ENCODE measurements around the gene XRCC3. TPM values are rescaled to one million over a fixed set of nuclear protein-coding genes. Genes with fewer than 3 reads are reported as not detected.

The XRCC3 gene
- total RNA-seq, 2 donors from 2014 or later = 36.4 to 62.4 TPM

- Mint-ChIP-seq H3K4me3 (no peak overlapping the region), H3K27me3 (no peaks in the 10 kb centered on the region), H3K36me3 (ENCODE audit: low read depth) (peaks cover 79% of the 10 kb centered on the region), H3K9me3 (no peaks in the 10 kb centered on the region), H3K27ac (no peak overlapping the region), H3K4me1 (no peaks in the 10 kb centered on the region)
- ATAC-seq (replicated peaks) = no peak
Observed at GRCh38 chr14:103690332-103690731, 24.9 kb downstream of the XRCC3 start.

GRCh38 chr14:103688906-103689902 lies 26.0 kb downstream of the XRCC3 start:
- Mint-ChIP-seq H3K9me3 (no peaks in the 10 kb centered on the region), H3K27me3 (no peaks in the 10 kb centered on the region), H3K36me3 (ENCODE audit: low read depth) (peaks cover 86% of the 10 kb centered on the region), H3K4me3 (no peak overlapping the region), H3K4me1 (no peaks in the 10 kb centered on the region), H3K27ac (no peak overlapping the region)
- no peak for ATAC-seq (replicated peaks)

GRCh38 chr14:103688441-103688840 lies 26.8 kb downstream of the XRCC3 start:
- H3K9me3 Mint-ChIP-seq = no peaks in the 10 kb centered on the region
- peaks cover 86% of the 10 kb centered on the region for H3K36me3 Mint-ChIP-seq (ENCODE audit: low read depth)
- H3K4me3 Mint-ChIP-seq = no peak overlapping the region
- H3K27ac Mint-ChIP-seq = no peak overlapping the region
- no peak for ATAC-seq (replicated peaks)
- H3K27me3 Mint-ChIP-seq = no peaks in the 10 kb centered on the region
- no peaks in the 10 kb centered on the region for H3K4me1 Mint-ChIP-seq

GRCh38 chr14:103687712-103688111 lies 27.5 kb downstream of the XRCC3 start:
- Mint-ChIP-seq H3K4me3 (no peak overlapping the region), H3K36me3 (ENCODE audit: low read depth) (peaks cover 86% of the 10 kb centered on the region), H3K27ac (no peak overlapping the region), H3K9me3 (no peaks in the 10 kb centered on the region), H3K4me1 (no peaks in the 10 kb centered on the region), H3K27me3 (no peaks in the 10 kb centered on the region)
- no peak for ATAC-seq (replicated peaks)

- H3K27ac Mint-ChIP-seq = no peak overlapping the region
- H3K9me3 Mint-ChIP-seq = no peaks in the 10 kb centered on the region
- H3K4me1 Mint-ChIP-seq = no peaks in the 10 kb centered on the region
- no peak for ATAC-seq (replicated peaks)
- H3K27me3 Mint-ChIP-seq = no peaks in the 10 kb centered on the region
- peaks cover 87% of the 10 kb centered on the region for H3K36me3 Mint-ChIP-seq (ENCODE audit: low read depth)
- H3K4me3 Mint-ChIP-seq = no peak overlapping the region
Observed at GRCh38 chr14:103686831-103687485, 28.3 kb downstream of the XRCC3 start.

- no peak for ATAC-seq (replicated peaks)
- no peaks in the 10 kb centered on the region for H3K9me3 Mint-ChIP-seq
- no peaks in the 10 kb centered on the region for H3K4me1 Mint-ChIP-seq
- H3K36me3 Mint-ChIP-seq (ENCODE audit: low read depth) = peaks cover 95% of the 10 kb centered on the region
- peak overlapping the region; percentile 61 for H3K27ac Mint-ChIP-seq
- H3K4me3 Mint-ChIP-seq = no peak overlapping the region
- H3K27me3 Mint-ChIP-seq = no peaks in the 10 kb centered on the region
Observed at GRCh38 chr14:103685276-103686211, 29.7 kb downstream of the XRCC3 start.

- no peak overlapping the region for H3K27ac Mint-ChIP-seq
- H3K9me3 Mint-ChIP-seq = no peaks in the 10 kb centered on the region
- H3K4me1 Mint-ChIP-seq = no peaks in the 10 kb centered on the region
- no peak for ATAC-seq (replicated peaks)
- H3K27me3 Mint-ChIP-seq = no peaks in the 10 kb centered on the region
- H3K4me3 Mint-ChIP-seq = no peak overlapping the region
- peaks cover 95% of the 10 kb centered on the region for H3K36me3 Mint-ChIP-seq (ENCODE audit: low read depth)
Observed at GRCh38 chr14:103684871-103685270, 30.4 kb downstream of the XRCC3 start.

- Mint-ChIP-seq H3K27ac (no peak overlapping the region), H3K27me3 (no peaks in the 10 kb centered on the region), H3K4me1 (no peaks in the 10 kb centered on the region), H3K9me3 (no peaks in the 10 kb centered on the region), H3K36me3 (ENCODE audit: low read depth) (peaks cover 95% of the 10 kb centered on the region), H3K4me3 (no peak overlapping the region)
- no peak for ATAC-seq (replicated peaks)
Observed at GRCh38 chr14:103684471-103684870, 30.8 kb downstream of the XRCC3 start.

- ATAC-seq (replicated peaks) = no peak
- H3K36me3 Mint-ChIP-seq (ENCODE audit: low read depth) = peaks cover 98% of the 10 kb centered on the region
- no peak overlapping the region for H3K4me3 Mint-ChIP-seq
- no peaks in the 10 kb centered on the region for H3K27me3 Mint-ChIP-seq
- no peaks in the 10 kb centered on the region for H3K4me1 Mint-ChIP-seq
- H3K9me3 Mint-ChIP-seq = no peaks in the 10 kb centered on the region
- H3K27ac Mint-ChIP-seq = no peak overlapping the region
Observed at GRCh38 chr14:103683139-103683538, 32.1 kb downstream of the XRCC3 start.

- Mint-ChIP-seq H3K36me3 (ENCODE audit: low read depth) (peaks cover 99% of the 10 kb centered on the region), H3K27me3 (no peaks in the 10 kb centered on the region), H3K4me3 (no peak overlapping the region), H3K4me1 (no peaks in the 10 kb centered on the region), H3K27ac (no peak overlapping the region), H3K9me3 (no peaks in the 10 kb centered on the region)
- no peak for ATAC-seq (replicated peaks)
Observed at GRCh38 chr14:103680491-103681231, 34.6 kb downstream of the XRCC3 start.

GRCh38 chr14:103679351-103679750 lies 35.9 kb downstream of the XRCC3 start:
- Mint-ChIP-seq H3K27ac (peak overlapping the region; percentile 52), H3K4me1 (no peaks in the 10 kb centered on the region), H3K27me3 (no peaks in the 10 kb centered on the region), H3K4me3 (no peak overlapping the region), H3K9me3 (no peaks in the 10 kb centered on the region), H3K36me3 (ENCODE audit: low read depth) (peaks cover 99% of the 10 kb centered on the region)
- ATAC-seq (replicated peaks) = peak; percentile 66

- Mint-ChIP-seq H3K36me3 (ENCODE audit: low read depth) (peaks cover 99% of the 10 kb centered on the region), H3K4me3 (no peak overlapping the region), H3K27ac (peak overlapping the region; percentile 58), H3K27me3 (no peaks in the 10 kb centered on the region), H3K9me3 (no peaks in the 10 kb centered on the region), H3K4me1 (no peaks in the 10 kb centered on the region)
- ATAC-seq (replicated peaks) = no peak
Observed at GRCh38 chr14:103676881-103677675, 38.2 kb downstream of the XRCC3 start.

- Mint-ChIP-seq H3K9me3 (no peaks in the 10 kb centered on the region), H3K4me1 (no peaks in the 10 kb centered on the region), H3K4me3 (no peak overlapping the region), H3K27me3 (no peaks in the 10 kb centered on the region), H3K27ac (no peak overlapping the region), H3K36me3 (ENCODE audit: low read depth) (peaks cover 99% of the 10 kb centered on the region)
- ATAC-seq (replicated peaks) = no peak
Observed at GRCh38 chr14:103675957-103676356, 39.3 kb downstream of the XRCC3 start.
